A549 treated with RU486 at 1 μM for 4 hours (cell line): ENCODE results near the gene ADSL. TPM values are rescaled to one million over a fixed set of nuclear protein-coding genes. Genes with fewer than 3 reads are reported as not detected.

Experiments
- total RNA-seq: library from RNA; stranded (reverse); fragments of 200-300 nt; extraction: Qiagen RNA extraction; gene quantifications from 5 replicates; pipeline ENCODE4 v1.2.3, GENCODE V29; 2022; ENCODE audit warnings: low read depth

ADSL gene
- 84.2 to 96.3 TPM (median 92.0 TPM) in 5 replicates for total RNA-seq

GRCh38 chr22:40346185-40347118 lies at the start of gene ADSL:
Gene ADSL (plus strand): TSS chr22:40346500. CDS start chr22:40346559, 59 bp downstream.

Other genes starting within 250 kb of the ADSL start
- 4.1 to 5.2 TPM (median 4.8 TPM) in 5 replicates for gene TNRC6B, start 168.6 kb upstream of the ADSL start, total RNA-seq
- gene SGSM3, start 24.1 kb downstream of the ADSL start, total RNA-seq, result 14.7 to 20.3 TPM (median 17.6 TPM) in 5 replicates